Measurements from ENCODE around the gene CDC16.

The CDC16 gene

GRCh38 chr13:114281351-114282040 lies 46.8 kb downstream of the CDC16 start, which contains the start of gene UPF3A:
TSS of gene UPF3A (plus strand) at chr13:114281601. CDS start at chr13:114281640, 39 bp downstream.
- Histone ChIP-seq H3K9me3 (ENCODE audit: insufficient read depth, low read length) (no peaks in the 10 kb centered on the region), H2AFZ (ENCODE audit: low read depth, low read length) (peak within 1 kb of the TSS; percentile 92), H3K4me2 (ENCODE audit: low read length) (peak within 1 kb of the TSS; percentile 81), H3K27ac (ENCODE audit: low read length) (peak within 1 kb of the TSS; percentile 86), H3K4me3 (ENCODE audit: low read length) (peak within 1 kb of the TSS; percentile 80), H3K27me3 (ENCODE audit: low read depth, low read length) (no peaks in the 10 kb centered on the region), H3K79me2 (ENCODE audit: low read length) (peaks cover 31% of the 10 kb centered on the region), H3K4me1 (ENCODE audit: low read length) (peaks cover 19% of the 10 kb centered on the region), H3K36me3 (replicated peaks; ENCODE audit: low read depth, low read length) (peaks cover 23% of the 10 kb centered on the region), H3K9ac (ENCODE audit: low read length) (peak within 1 kb of the TSS; percentile 88), H4K20me1 (ENCODE audit: insufficient read depth, low read length) (0 out of 2 replicates have a peak, but pooled peaks cover 4% of the 10 kb centered on the region)
- no peak for TF ChIP-seq EZH2phosphoT487 (IDR thresholded peaks at IDR 0.05; ENCODE audit: low read depth)
- TF ChIP-seq, protein P1, sequence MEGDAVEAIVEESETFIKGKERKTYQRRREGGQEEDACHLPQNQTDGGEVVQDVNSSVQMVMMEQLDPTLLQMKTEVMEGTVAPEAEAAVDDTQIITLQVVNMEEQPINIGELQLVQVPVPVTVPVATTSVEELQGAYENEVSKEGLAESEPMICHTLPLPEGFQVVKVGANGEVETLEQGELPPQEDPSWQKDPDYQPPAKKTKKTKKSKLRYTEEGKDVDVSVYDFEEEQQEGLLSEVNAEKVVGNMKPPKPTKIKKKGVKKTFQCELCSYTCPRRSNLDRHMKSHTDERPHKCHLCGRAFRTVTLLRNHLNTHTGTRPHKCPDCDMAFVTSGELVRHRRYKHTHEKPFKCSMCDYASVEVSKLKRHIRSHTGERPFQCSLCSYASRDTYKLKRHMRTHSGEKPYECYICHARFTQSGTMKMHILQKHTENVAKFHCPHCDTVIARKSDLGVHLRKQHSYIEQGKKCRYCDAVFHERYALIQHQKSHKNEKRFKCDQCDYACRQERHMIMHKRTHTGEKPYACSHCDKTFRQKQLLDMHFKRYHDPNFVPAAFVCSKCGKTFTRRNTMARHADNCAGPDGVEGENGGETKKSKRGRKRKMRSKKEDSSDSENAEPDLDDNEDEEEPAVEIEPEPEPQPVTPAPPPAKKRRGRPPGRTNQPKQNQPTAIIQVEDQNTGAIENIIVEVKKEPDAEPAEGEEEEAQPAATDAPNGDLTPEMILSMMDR (IDR thresholded peaks at IDR 0.05; ENCODE audit: low read depth, low read length): no peak

DNA sequence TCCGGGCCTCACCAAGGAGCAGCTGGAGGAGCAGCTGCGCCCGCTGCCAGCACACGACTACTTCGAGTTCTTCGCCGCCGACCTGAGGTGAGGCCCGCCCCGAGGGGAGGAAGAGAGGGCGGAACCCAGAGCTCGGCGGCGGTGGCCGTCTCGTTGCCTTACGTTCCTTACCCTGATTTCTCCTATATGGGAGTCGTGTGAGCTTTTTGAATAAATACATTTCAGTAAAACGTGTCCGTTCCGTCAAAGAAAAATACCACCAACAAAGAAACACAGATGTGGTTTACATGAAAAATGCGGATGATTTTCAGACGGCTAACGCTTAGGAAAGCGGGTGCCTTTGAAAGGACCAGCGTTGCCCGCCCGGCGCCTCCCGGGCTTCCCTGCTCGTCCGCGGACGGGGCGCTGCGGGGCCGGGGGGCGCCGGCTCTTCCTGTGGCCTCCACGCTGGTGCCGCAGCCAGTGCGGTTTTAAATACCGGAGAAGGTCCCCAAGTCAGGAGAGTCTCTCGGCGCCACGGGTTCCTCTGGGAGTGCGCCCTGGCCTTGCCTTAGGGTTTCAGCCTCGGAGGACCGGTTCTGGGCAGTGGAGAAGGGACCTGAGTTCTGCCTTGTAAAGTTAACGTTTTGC lies 47.5 kb downstream of the CDC16 start:
- Histone ChIP-seq H3K4me1 (ENCODE audit: low read length) (peaks cover 19% of the 10 kb centered on the region), H3K27me3 (ENCODE audit: low read depth, low read length) (no peaks in the 10 kb centered on the region), H3K79me2 (ENCODE audit: low read length) (peaks cover 31% of the 10 kb centered on the region), H3K4me3 (ENCODE audit: low read length) (peak overlapping the region; percentile 80), H2AFZ (ENCODE audit: low read depth, low read length) (peak overlapping the region; percentile 7; the same call in 1 of the 2 replicates), H3K9ac (ENCODE audit: low read length) (peak overlapping the region; percentile 85), H3K4me2 (ENCODE audit: low read length) (peak overlapping the region; percentile 80), H4K20me1 (ENCODE audit: insufficient read depth, low read length) (0 out of 2 replicates have a peak, but pooled peaks cover 4% of the 10 kb centered on the region), H3K27ac (ENCODE audit: low read length) (peak overlapping the region; percentile 67), H3K36me3 (replicated peaks; ENCODE audit: low read depth, low read length) (peaks cover 27% of the 10 kb centered on the region), H3K9me3 (ENCODE audit: insufficient read depth, low read length) (no peaks in the 10 kb centered on the region)
- no peak for TF ChIP-seq EZH2phosphoT487 (IDR thresholded peaks at IDR 0.05; ENCODE audit: low read depth)
- TF ChIP-seq, protein P1 (IDR thresholded peaks at IDR 0.05; ENCODE audit: low read depth, low read length): no peak

DNA sequence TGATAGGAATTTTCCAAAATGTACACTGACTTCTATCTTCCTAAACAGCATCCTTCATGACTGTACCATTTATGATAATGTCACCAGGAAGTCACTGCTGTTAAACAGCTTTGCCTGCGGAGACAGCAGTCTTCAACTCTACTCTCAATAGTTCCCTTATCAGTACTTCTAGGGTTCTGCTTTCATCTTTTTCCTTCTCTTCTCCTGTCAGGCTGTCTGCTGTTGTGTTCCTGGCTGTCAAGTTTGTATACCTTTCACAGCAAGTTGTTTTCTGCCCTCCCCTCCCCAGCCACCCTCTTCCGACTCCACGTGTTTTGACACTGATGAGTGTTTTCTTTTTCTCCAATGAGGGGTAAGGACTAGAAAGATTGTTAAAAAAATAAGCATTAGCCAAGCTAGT lies 48.9 kb downstream of the CDC16 start:
- Histone ChIP-seq H3K9ac (ENCODE audit: low read length) (no peak overlapping the region), H3K4me3 (ENCODE audit: low read length) (no peak overlapping the region), H3K27me3 (ENCODE audit: low read depth, low read length) (no peaks in the 10 kb centered on the region), H3K4me1 (ENCODE audit: low read length) (peaks cover 19% of the 10 kb centered on the region), H3K9me3 (ENCODE audit: insufficient read depth, low read length) (no peaks in the 10 kb centered on the region), H3K36me3 (replicated peaks; ENCODE audit: low read depth, low read length) (peaks cover 31% of the 10 kb centered on the region), H2AFZ (ENCODE audit: low read depth, low read length) (no peak overlapping the region), H4K20me1 (ENCODE audit: insufficient read depth, low read length) (0 out of 2 replicates have a peak, but pooled peaks cover 4% of the 10 kb centered on the region), H3K4me2 (ENCODE audit: low read length) (no peak overlapping the region), H3K79me2 (ENCODE audit: low read length) (peaks cover 31% of the 10 kb centered on the region), H3K27ac (ENCODE audit: low read length) (no peak overlapping the region)
- no peak for TF ChIP-seq EZH2phosphoT487 (IDR thresholded peaks at IDR 0.05; ENCODE audit: low read depth)
- TF ChIP-seq, protein P1 (IDR thresholded peaks at IDR 0.05; ENCODE audit: low read depth, low read length): no peak

DNA sequence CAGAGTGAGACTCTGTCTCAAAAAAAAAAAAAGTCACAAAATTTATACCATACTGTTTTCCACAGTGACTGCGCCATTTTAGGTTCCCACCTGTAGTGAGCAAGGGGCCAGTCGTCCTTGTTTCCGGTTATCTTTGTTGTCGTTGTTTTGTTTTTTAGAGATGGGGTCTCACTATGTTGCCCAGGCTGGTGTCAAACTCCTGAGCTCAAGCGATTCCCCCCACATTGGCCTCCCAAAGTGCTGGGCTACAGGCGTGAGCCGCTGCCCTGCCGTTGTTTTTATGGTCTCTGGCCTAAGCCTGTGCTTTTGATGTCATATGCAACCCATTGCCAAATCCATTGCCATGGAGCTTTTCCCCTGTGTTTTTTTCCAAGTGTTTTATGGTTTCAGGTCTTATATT lies 50.0 kb downstream of the CDC16 start:
- peaks cover 33% of the 10 kb centered on the region for H3K36me3 ChIP-seq (replicated peaks; ENCODE audit: low read depth, low read length)
- TF ChIP-seq EZH2phosphoT487 (IDR thresholded peaks at IDR 0.05; ENCODE audit: low read depth): no peak

More for the DNA sequence above, 50.0 kb downstream of the CDC16 start:
- H3K79me2 ChIP-seq (ENCODE audit: low read length): peaks cover 31% of the 10 kb centered on the region
- no peak overlapping the region for H2AFZ ChIP-seq (ENCODE audit: low read depth, low read length)
- H3K9me3 ChIP-seq (ENCODE audit: insufficient read depth, low read length): no peaks in the 10 kb centered on the region
- no peak overlapping the region for H3K9ac ChIP-seq (ENCODE audit: low read length)
- H3K4me2 ChIP-seq (ENCODE audit: low read length): no peak overlapping the region
- no peaks in the 10 kb centered on the region for H3K27me3 ChIP-seq (ENCODE audit: low read depth, low read length)
- 0 out of 2 replicates have a peak, but pooled peaks cover 6% of the 10 kb centered on the region for H4K20me1 ChIP-seq (ENCODE audit: insufficient read depth, low read length)
- peaks cover 18% of the 10 kb centered on the region for H3K4me1 ChIP-seq (ENCODE audit: low read length)
- H3K4me3 ChIP-seq (ENCODE audit: low read length): no peak overlapping the region
- H3K27ac ChIP-seq (ENCODE audit: low read length): no peak overlapping the region

Measured in OCI-LY3 (cell line).